ENCODE data around the gene OPRL1.
"Not testable (repeated sequence)": the region's sequence is repeated elsewhere in the genome, so short reads cannot be mapped to it uniquely, and the experiment has no call there.

Gene OPRL1

GRCh38 chr20:64088586-64088985 lies 8.7 kb downstream of the OPRL1 start:
- DNase-seq, result not testable (repeated sequence)

GRCh38 chr20:64090165-64090564 lies 10.3 kb downstream of the OPRL1 start:
- peak; percentile 20 for DNase-seq

- no peak for DNase-seq
Observed at GRCh38 chr20:64091340-64091739, 11.5 kb downstream of the OPRL1 start.

- no peak for DNase-seq
Observed at GRCh38 chr20:64091770-64092169, 11.9 kb downstream of the OPRL1 start.

- DNase-seq, result no peak
Observed at GRCh38 chr20:64092258-64093012, 12.6 kb downstream of the OPRL1 start.

- DNase-seq, result no peak
Observed at GRCh38 chr20:64093013-64093503, 13.2 kb downstream of the OPRL1 start.

- no peak for DNase-seq
Observed at GRCh38 chr20:64095455-64095854, 15.6 kb downstream of the OPRL1 start.

- DNase-seq, result no peak
Observed at GRCh38 chr20:64095927-64096326, 16.0 kb downstream of the OPRL1 start.

GRCh38 chr20:64096535-64096934 lies 16.7 kb downstream of the OPRL1 start:
- no peak for DNase-seq

GRCh38 chr20:64098471-64099013 lies 18.7 kb downstream of the OPRL1 start:
- no peak for DNase-seq

GRCh38 chr20:64099086-64099786 lies 19.4 kb downstream of the OPRL1 start:
- peak; percentile 91 for DNase-seq

- DNase-seq, result peak; percentile 47
Observed at GRCh38 chr20:64099880-64100565, 20.1 kb downstream of the OPRL1 start.

GRCh38 chr20:64100566-64100888 lies 20.6 kb downstream of the OPRL1 start:
- no peak for DNase-seq

- no peak for DNase-seq
Observed at GRCh38 chr20:64100946-64101688, 21.2 kb downstream of the OPRL1 start.

GRCh38 chr20:64101731-64102621 lies 22.1 kb downstream of the OPRL1 start:
- DNase-seq, result peak; percentile 54

GRCh38 chr20:64102647-64103354 lies 22.9 kb downstream of the OPRL1 start:
- peak; percentile 67 for DNase-seq

- DNase-seq, result no peak
Observed at GRCh38 chr20:64103871-64104666, 24.2 kb downstream of the OPRL1 start.

GRCh38 chr20:64104667-64105451 lies 25.0 kb downstream of the OPRL1 start:
- no peak for DNase-seq

GRCh38 chr20:64105846-64106434 lies 26.1 kb downstream of the OPRL1 start:
- DNase-seq, result no peak
